Measurements from ENCODE around the gene PCDH15. TPM values are rescaled to one million over a fixed set of nuclear protein-coding genes. Genes with fewer than 3 reads are reported as not detected.

PCDH15 gene
- total and polyA plus RNA-seq, 2 experiments from 2014 or later: 0.29 to 0.66 TPM

- Mint-ChIP-seq H3K9me3 (no peaks in the 10 kb centered on the region), H3K4me1 (no peaks in the 10 kb centered on the region), H3K36me3 (ENCODE audit: low read depth) (no peaks in the 10 kb centered on the region), H3K27me3 (ENCODE audit: insufficient read depth, low read depth, poor library complexity) (no peaks in the 10 kb centered on the region), H3K27ac (no peak overlapping the region), H3K4me3 (no peak overlapping the region)
- H3F3A ChIP-seq (replicated peaks; ENCODE audit: low read depth): no peaks in the 10 kb centered on the region
- no peak for TF ChIP-seq ZNF114 (CRISPR knock-in tag; IDR thresholded peaks at IDR 0.05)
- TF ChIP-seq NANOG (IDR thresholded peaks at IDR 0.05; ENCODE audit: borderline replicate concordance): no peak
- TF ChIP-seq JUNB (IDR thresholded peaks at IDR 0.05; ENCODE audit: unreplicated experiment): no peak
- TF ChIP-seq CREB1 (CRISPR knock-in tag; IDR thresholded peaks at IDR 0.05; ENCODE audit: low read depth): no peak
- TF ChIP-seq, protein P1, sequence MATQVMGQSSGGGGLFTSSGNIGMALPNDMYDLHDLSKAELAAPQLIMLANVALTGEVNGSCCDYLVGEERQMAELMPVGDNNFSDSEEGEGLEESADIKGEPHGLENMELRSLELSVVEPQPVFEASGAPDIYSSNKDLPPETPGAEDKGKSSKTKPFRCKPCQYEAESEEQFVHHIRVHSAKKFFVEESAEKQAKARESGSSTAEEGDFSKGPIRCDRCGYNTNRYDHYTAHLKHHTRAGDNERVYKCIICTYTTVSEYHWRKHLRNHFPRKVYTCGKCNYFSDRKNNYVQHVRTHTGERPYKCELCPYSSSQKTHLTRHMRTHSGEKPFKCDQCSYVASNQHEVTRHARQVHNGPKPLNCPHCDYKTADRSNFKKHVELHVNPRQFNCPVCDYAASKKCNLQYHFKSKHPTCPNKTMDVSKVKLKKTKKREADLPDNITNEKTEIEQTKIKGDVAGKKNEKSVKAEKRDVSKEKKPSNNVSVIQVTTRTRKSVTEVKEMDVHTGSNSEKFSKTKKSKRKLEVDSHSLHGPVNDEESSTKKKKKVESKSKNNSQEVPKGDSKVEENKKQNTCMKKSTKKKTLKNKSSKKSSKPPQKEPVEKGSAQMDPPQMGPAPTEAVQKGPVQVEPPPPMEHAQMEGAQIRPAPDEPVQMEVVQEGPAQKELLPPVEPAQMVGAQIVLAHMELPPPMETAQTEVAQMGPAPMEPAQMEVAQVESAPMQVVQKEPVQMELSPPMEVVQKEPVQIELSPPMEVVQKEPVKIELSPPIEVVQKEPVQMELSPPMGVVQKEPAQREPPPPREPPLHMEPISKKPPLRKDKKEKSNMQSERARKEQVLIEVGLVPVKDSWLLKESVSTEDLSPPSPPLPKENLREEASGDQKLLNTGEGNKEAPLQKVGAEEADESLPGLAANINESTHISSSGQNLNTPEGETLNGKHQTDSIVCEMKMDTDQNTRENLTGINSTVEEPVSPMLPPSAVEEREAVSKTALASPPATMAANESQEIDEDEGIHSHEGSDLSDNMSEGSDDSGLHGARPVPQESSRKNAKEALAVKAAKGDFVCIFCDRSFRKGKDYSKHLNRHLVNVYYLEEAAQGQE (IDR thresholded peaks at IDR 0.05; ENCODE audit: unreplicated experiment): no peak
- TF ChIP-seq, protein P2, sequence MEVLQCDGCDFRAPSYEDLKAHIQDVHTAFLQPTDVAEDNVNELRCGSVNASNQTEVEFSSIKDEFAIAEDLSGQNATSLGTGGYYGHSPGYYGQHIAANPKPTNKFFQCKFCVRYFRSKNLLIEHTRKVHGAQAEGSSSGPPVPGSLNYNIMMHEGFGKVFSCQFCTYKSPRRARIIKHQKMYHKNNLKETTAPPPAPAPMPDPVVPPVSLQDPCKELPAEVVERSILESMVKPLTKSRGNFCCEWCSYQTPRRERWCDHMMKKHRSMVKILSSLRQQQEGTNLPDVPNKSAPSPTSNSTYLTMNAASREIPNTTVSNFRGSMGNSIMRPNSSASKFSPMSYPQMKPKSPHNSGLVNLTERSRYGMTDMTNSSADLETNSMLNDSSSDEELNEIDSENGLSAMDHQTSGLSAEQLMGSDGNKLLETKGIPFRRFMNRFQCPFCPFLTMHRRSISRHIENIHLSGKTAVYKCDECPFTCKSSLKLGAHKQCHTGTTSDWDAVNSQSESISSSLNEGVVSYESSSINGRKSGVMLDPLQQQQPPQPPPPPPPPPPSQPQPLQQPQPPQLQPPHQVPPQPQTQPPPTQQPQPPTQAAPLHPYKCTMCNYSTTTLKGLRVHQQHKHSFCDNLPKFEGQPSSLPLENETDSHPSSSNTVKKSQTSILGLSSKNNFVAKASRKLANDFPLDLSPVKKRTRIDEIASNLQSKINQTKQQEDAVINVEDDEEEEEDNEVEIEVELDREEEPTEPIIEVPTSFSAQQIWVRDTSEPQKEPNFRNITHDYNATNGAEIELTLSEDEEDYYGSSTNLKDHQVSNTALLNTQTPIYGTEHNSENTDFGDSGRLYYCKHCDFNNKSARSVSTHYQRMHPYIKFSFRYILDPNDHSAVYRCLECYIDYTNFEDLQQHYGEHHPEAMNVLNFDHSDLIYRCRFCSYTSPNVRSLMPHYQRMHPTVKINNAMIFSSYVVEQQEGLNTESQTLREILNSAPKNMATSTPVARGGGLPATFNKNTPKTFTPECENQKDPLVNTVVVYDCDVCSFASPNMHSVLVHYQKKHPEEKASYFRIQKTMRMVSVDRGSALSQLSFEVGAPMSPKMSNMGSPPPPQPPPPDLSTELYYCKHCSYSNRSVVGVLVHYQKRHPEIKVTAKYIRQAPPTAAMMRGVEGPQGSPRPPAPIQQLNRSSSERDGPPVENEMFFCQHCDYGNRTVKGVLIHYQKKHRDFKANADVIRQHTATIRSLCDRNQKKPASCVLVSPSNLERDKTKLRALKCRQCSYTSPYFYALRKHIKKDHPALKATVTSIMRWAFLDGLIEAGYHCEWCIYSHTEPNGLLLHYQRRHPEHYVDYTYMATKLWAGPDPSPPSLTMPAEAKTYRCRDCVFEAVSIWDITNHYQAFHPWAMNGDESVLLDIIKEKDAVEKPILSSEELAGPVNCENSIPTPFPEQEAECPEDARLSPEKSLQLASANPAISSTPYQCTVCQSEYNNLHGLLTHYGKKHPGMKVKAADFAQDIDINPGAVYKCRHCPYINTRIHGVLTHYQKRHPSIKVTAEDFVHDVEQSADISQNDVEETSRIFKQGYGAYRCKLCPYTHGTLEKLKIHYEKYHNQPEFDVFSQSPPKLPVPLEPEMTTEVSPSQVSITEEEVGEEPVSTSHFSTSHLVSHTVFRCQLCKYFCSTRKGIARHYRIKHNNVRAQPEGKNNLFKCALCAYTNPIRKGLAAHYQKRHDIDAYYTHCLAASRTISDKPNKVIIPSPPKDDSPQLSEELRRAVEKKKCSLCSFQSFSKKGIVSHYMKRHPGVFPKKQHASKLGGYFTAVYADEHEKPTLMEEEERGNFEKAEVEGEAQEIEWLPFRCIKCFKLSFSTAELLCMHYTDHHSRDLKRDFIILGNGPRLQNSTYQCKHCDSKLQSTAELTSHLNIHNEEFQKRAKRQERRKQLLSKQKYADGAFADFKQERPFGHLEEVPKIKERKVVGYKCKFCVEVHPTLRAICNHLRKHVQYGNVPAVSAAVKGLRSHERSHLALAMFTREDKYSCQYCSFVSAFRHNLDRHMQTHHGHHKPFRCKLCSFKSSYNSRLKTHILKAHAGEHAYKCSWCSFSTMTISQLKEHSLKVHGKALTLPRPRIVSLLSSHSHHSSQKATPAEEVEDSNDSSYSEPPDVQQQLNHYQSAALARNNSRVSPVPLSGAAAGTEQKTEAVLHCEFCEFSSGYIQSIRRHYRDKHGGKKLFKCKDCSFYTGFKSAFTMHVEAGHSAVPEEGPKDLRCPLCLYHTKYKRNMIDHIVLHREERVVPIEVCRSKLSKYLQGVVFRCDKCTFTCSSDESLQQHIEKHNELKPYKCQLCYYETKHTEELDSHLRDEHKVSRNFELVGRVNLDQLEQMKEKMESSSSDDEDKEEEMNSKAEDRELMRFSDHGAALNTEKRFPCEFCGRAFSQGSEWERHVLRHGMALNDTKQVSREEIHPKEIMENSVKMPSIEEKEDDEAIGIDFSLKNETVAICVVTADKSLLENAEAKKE (CRISPR knock-in tag; IDR thresholded peaks at IDR 0.05): no peak
- no peak for TF ChIP-seq POLR2AphosphoS5 (IDR thresholded peaks at IDR 0.05; ENCODE audit: low read depth)
- no peak for TF ChIP-seq CTCF (conservative IDR thresholded peaks at IDR 0.05; ENCODE audit: low read depth in 2 of 2)
- no peak for TF ChIP-seq ZNF331 (CRISPR knock-in tag; IDR thresholded peaks at IDR 0.05; ENCODE audit: low read depth)
- no peak for TF ChIP-seq EZH2 (IDR thresholded peaks at IDR 0.05; ENCODE audit: low read depth, unreplicated experiment)
- DNase-seq (ENCODE audit: low spot score) (no peak), ATAC-seq (no peak)
- H3K36me3 ChIP-seq (ENCODE audit: insufficient read depth): no peaks in the 10 kb centered on the region
- no peaks in the 10 kb centered on the region for H3K4me1 ChIP-seq (ENCODE audit: insufficient read depth)
- H3K4me3 ChIP-seq: no peak overlapping the region
- no peaks in the 10 kb centered on the region for H3K79me2 ChIP-seq (replicated peaks; ENCODE audit: insufficient read depth)
- no peaks in the 10 kb centered on the region for H3K9me2 ChIP-seq (ENCODE audit: insufficient read depth)
- H4K20me1 ChIP-seq (replicated peaks; ENCODE audit: insufficient read depth): no peaks in the 10 kb centered on the region
- no peak overlapping the region for H2AFZ ChIP-seq
- no peaks in the 10 kb centered on the region for H3K27me3 ChIP-seq (ENCODE audit: insufficient read depth)
- H3K27ac ChIP-seq (ENCODE audit: low read depth): no peak overlapping the region
- no peak overlapping the region for H3K4me2 ChIP-seq
Observed at GRCh38 chr10:54203401-54203800, 597.6 kb downstream of the PCDH15 start.
